Measurements from ENCODE around the gene GYG2.
"Not testable (repeated sequence)": the region's sequence is repeated elsewhere in the genome, so short reads cannot be mapped to it uniquely, and the experiment has no call there.

The GYG2 gene

GRCh38 chrX:2828344-2828958, at the start of gene GYG2:
TSS of gene GYG2 (plus strand) at chrX:2828930. CDS start at chrX:2830189, 1,259 bp downstream.
- DNase-seq, result no peak

- DNase-seq, result not testable (repeated sequence)
These were observed 48.1 kb upstream of the GYG2 start for GRCh38 chrX:2780472-2781225.

GRCh38 chrX:2781226-2781571, 47.5 kb upstream of the GYG2 start:
- DNase-seq, result no peak

GRCh38 chrX:2781698-2782097, 47.0 kb upstream of the GYG2 start:
- DNase-seq, result no peak

- no peak for DNase-seq
These were observed 46.6 kb upstream of the GYG2 start for GRCh38 chrX:2782171-2782570.

- no peak for DNase-seq
These were observed 46.0 kb upstream of the GYG2 start for GRCh38 chrX:2782778-2783177.

- DNase-seq, result no peak
These were observed 44.7 kb upstream of the GYG2 start for GRCh38 chrX:2784026-2784425.

- DNase-seq, result no peak
These were observed 43.2 kb upstream of the GYG2 start for GRCh38 chrX:2785538-2785937.

GRCh38 chrX:2788980-2789379, 39.8 kb upstream of the GYG2 start:
- no peak for DNase-seq

- DNase-seq, result no peak
These were observed 39.2 kb upstream of the GYG2 start for GRCh38 chrX:2789569-2789968.

GRCh38 chrX:2793752-2794151, 35.0 kb upstream of the GYG2 start:
- no peak for DNase-seq

- no peak for DNase-seq
These were observed 34.4 kb upstream of the GYG2 start for GRCh38 chrX:2794336-2794735.

GRCh38 chrX:2796808-2797207, 31.9 kb upstream of the GYG2 start:
- not testable (repeated sequence) for DNase-seq

- no peak for DNase-seq
These were observed 29.4 kb upstream of the GYG2 start for GRCh38 chrX:2799369-2799768.

- not testable (repeated sequence) for DNase-seq
These were observed 28.8 kb upstream of the GYG2 start for GRCh38 chrX:2799980-2800379.

GRCh38 chrX:2801223-2801622, 27.5 kb upstream of the GYG2 start:
- no peak for DNase-seq

GRCh38 chrX:2802376-2803090, 26.2 kb upstream of the GYG2 start:
- DNase-seq, result not testable (repeated sequence)

- DNase-seq, result not testable (repeated sequence)
These were observed 25.2 kb upstream of the GYG2 start for GRCh38 chrX:2803486-2803885.

- not testable (repeated sequence) for DNase-seq
These were observed 24.5 kb upstream of the GYG2 start for GRCh38 chrX:2804106-2804843.

- DNase-seq, result not testable (repeated sequence)
These were observed 23.9 kb upstream of the GYG2 start for GRCh38 chrX:2804858-2805257.

GRCh38 chrX:2811271-2811670, 17.5 kb upstream of the GYG2 start:
- no peak for DNase-seq

- not testable (repeated sequence) for DNase-seq
These were observed 16.4 kb upstream of the GYG2 start for GRCh38 chrX:2812161-2812907.

GRCh38 chrX:2817036-2817435, 11.7 kb upstream of the GYG2 start:
- no peak for DNase-seq

All from GF-D8 (cell line).